Cardiac muscle cell (in vitro differentiated cells and primary cell): ENCODE data around the gene WSB1. TPM values are rescaled to one million over a fixed set of nuclear protein-coding genes. Genes with fewer than 3 reads are reported as not detected.
A peak's percentile ranks its signal among the peaks of the same experiment; 100 is the strongest.

Experiments
- DNase-seq, 2 donors: peaks; one replicate each; pipeline versions ENCODE4 v3.0.0 to v3.0.0-alpha.2; 2010 to 2017; ENCODE audit warnings: low read depth in 1 of 2, low spot score in 1 of 2
- H3K27ac ChIP-seq: fragments of 200-600 bp; sonication (generic); 2 replicates; pipeline ENCODE4 v1.5.1; 2016
- H3K27me3 ChIP-seq: fragments of 200-600 bp; sonication (generic); 2 replicates; pipeline ENCODE4 v1.6.0; 2016; ENCODE audit warnings: control low read depth
- H3K36me3 ChIP-seq: fragments of 200-600 bp; sonication (generic); 2 replicates; pipeline ENCODE4 v1.5.1; 2016; ENCODE audit warnings: control low read depth
- H3K4me1 ChIP-seq: fragments of 200-600 bp; sonication (generic); 2 replicates; pipeline ENCODE4 v1.8.1; 2017; ENCODE audit warnings: low read depth, mild to moderate bottlenecking, mixed run types
- H3K4me3 ChIP-seq: fragments of 200-600 bp; sonication (generic); 2 replicates; pipeline ENCODE4 v1.5.1; 2016; ENCODE audit warnings: mild to moderate bottlenecking
- H3K9me3 ChIP-seq: fragments of 200-600 bp; sonication (generic); 2 replicates; pipeline ENCODE4 v1.5.1; 2017; ENCODE audit warnings: low read depth, mild to moderate bottlenecking, control low read depth
- CTCF ChIP-seq: IDR thresholded peaks from 2 replicates; pipeline ENCODE4 v1.5.1; 2012; ENCODE audit warnings: low read depth, mild to moderate bottlenecking, low read length
- polyA plus RNA-seq: library from polyadenylated mRNA; unstranded; fragments of >200 nt; fragmentation: Nextera tagmentation; extraction: Ambion mirVana; gene quantifications from 2 replicates; pipeline ENCODE4 v1.2.1, GENCODE V29; 2016
- total RNA-seq: library from RNA; depleted of rRNA; stranded (reverse); fragments of >200 nt; gene quantifications from 2 replicates; pipeline ENCODE4 v1.2.3, GENCODE V29; 2016

Gene WSB1
- total and polyA plus RNA-seq, 2 experiments from 2014 or later, result 308 to 471 TPM

DNA sequence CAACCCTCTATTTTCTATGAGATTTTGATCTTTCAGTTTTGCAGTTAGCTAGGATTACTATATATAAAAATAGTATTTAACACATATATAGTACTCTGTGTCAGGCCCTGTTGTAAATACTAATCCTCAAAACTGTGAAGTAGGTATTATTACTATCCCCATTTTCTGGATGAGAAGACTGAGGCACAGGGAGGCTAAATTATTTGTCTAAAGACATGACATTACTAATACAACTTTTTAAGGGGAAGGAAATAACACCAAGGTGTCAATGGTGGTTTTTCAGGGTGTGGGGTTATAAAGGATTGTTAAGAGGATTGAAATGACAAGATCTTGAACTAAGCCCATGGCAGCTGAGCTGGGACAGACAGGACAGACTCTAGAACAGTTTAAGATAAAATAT, 4.1 kb upstream of the WSB1 start:
- Histone ChIP-seq H3K27ac (no peak overlapping the region), H3K9me3 (no peaks in the 10 kb centered on the region), H3K4me1 (peaks cover 9% of the 10 kb centered on the region), H3K36me3 (no peaks in the 10 kb centered on the region), H3K27me3 (no peaks in the 10 kb centered on the region), H3K4me3 (no peak overlapping the region)
- TF ChIP-seq CTCF, result no peak
- no peak for DNase-seq

DNA sequence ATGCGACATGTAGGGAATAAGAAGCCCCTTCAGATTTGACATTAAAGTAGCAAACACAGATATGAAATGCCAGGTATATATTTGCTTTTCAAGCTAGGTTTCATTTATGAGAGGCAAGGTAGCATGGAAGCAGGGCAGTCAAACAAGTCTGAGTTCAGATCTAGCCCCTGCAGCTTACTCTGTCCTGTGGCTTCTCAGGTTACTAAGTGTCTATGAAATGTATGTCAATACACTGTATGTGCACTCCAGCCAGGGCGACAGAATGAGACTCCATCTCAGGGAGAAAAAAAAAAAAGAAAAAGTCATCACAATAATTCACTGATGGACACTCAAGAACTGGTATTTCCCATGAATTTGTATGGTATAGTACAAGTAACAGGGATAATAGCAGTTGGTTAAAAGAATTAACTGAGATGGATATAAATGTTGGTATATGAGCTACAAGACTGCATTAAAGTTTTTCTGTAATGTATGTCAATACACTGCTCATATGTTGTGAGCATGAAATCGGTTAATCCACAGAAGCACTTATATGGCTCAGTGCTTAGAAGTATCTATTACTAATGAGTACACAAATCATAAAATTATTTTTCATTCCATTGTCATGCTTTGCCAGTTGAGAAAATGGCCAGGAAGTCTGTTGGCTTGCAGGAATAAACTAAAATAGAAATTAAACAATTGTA, 2.9 kb upstream of the WSB1 start:
- DNase-seq, result peak in 1 of 2 donors; percentile 31
- H3K36me3 ChIP-seq, result no peaks in the 10 kb centered on the region
- no peaks in the 10 kb centered on the region for H3K9me3 ChIP-seq
- H3K4me3 ChIP-seq, result no peak overlapping the region
- TF ChIP-seq CTCF, result no peak
- H3K4me1 ChIP-seq, result peaks cover 10% of the 10 kb centered on the region
- H3K27me3 ChIP-seq, result no peaks in the 10 kb centered on the region
- no peak overlapping the region for H3K27ac ChIP-seq

GRCh38 chr17:27293359-27293897, 486 bp upstream of the WSB1 start:
- Histone ChIP-seq H3K27ac (peak overlapping the region; percentile 98), H3K27me3 (no peaks in the 10 kb centered on the region), H3K9me3 (no peaks in the 10 kb centered on the region), H3K4me3 (peak overlapping the region; percentile 49), H3K36me3 (no peaks in the 10 kb centered on the region), H3K4me1 (peaks cover 15% of the 10 kb centered on the region)
- no peak for TF ChIP-seq CTCF
- DNase-seq, result no peak

- H3K4me1 ChIP-seq, result peaks cover 15% of the 10 kb centered on the region
- H3K9me3 ChIP-seq, result no peaks in the 10 kb centered on the region
- no peak for TF ChIP-seq CTCF
- no peaks in the 10 kb centered on the region for H3K36me3 ChIP-seq
- H3K4me3 ChIP-seq, result peak overlapping the region; percentile 49
- H3K27ac ChIP-seq, result peak overlapping the region; percentile 98
- peak; percentile 76 to 94 for DNase-seq
- no peaks in the 10 kb centered on the region for H3K27me3 ChIP-seq
Observed at GRCh38 chr17:27294689-27295630, 1.0 kb downstream of the WSB1 start.

- Histone ChIP-seq H3K36me3 (no peaks in the 10 kb centered on the region), H3K27me3 (no peaks in the 10 kb centered on the region), H3K4me1 (peaks cover 15% of the 10 kb centered on the region), H3K27ac (no peak overlapping the region), H3K4me3 (peak overlapping the region; percentile 49), H3K9me3 (no peaks in the 10 kb centered on the region)
- TF ChIP-seq CTCF, result no peak
- DNase-seq, result peak in 1 of 2 donors; percentile 19
Observed at GRCh38 chr17:27295945-27296344, 2.0 kb downstream of the WSB1 start.
